H1 (cell line): ENCODE data around the gene SPOCK1. TPM values are rescaled to one million over a fixed set of nuclear protein-coding genes. Genes with fewer than 3 reads are reported as not detected.

Experiments used
- CTCF ChIA-PET: fragments of 300-600 bp; sonication (Branson Sonifier 250); formaldehyde crosslinking; loops from one replicate; lab custom pipeline; 2021; ENCODE audit not compliant: partially characterized antibody; lab: Charles Lee
- POLR2A ChIA-PET: fragments of 300-600 bp; sonication (Branson Sonifier 250); formaldehyde crosslinking; loops from one replicate; lab custom pipeline; 2021; ENCODE audit warnings: inconsistent platforms; ENCODE audit not compliant: partially characterized antibody; lab: Charles Lee
- DNase-seq, 2 experiments: peaks; one replicate each; pipeline versions ENCODE4 v3.0.0 to v3.0.0-alpha.2; 2010 to 2022; ENCODE audit warnings: low spot score in 2 of 2, low read depth in 1 of 2, mixed read lengths in 1 of 2
- FAIRE-seq: peaks from 2 replicates; lab custom pipeline; 2011; peaks lifted over from hg19 to GRCh38; lab: Jason Lieb, UNC
- H2AFZ ChIP-seq: 2 replicates; pipeline ENCODE4 v1.8.1; 2012; ENCODE audit warnings: low read length, inconsistent platforms
- H2AK5ac ChIP-seq: 2 replicates; pipeline ENCODE4 v1.6.1; 2013; ENCODE audit warnings: low read depth, low read length
- H2BK120ac ChIP-seq: replicated peaks from 2 replicates; pipeline ENCODE3; 2013; ENCODE audit warnings: low read depth, low read length, inconsistent platforms
- H2BK12ac ChIP-seq: 2 replicates; pipeline ENCODE4 v1.6.1; 2013; ENCODE audit warnings: low read depth, low read length
- H2BK15ac ChIP-seq: 2 replicates; pipeline ENCODE4 v1.6.1; 2013; ENCODE audit warnings: low read length
- H2BK20ac ChIP-seq: 2 replicates; pipeline ENCODE4 v1.6.1; 2013; ENCODE audit warnings: low read length
- H2BK5ac ChIP-seq: 2 replicates; pipeline ENCODE4 v1.6.1; 2013; ENCODE audit warnings: low read depth, low read length
- H3K14ac ChIP-seq: 2 replicates; pipeline ENCODE4 v1.6.1; 2013; ENCODE audit warnings: inconsistent platforms; ENCODE audit not compliant: insufficient read length
- H3K18ac ChIP-seq: 2 replicates; pipeline ENCODE4 v1.6.1; 2013; ENCODE audit warnings: low read length; ENCODE audit errors: extremely low read depth
- H3K23ac ChIP-seq: 2 replicates; pipeline ENCODE4 v1.6.1; 2013; ENCODE audit warnings: inconsistent platforms; ENCODE audit not compliant: insufficient read length
- H3K23me2 ChIP-seq: 2 replicates; pipeline ENCODE4 v1.6.1; 2013; ENCODE audit warnings: low read depth, low read length
- H3K27ac ChIP-seq: 2 replicates; pipeline ENCODE4 v1.6.1; 2011; ENCODE audit warnings: low read depth, low read length, inconsistent platforms
- H3K27me3 ChIP-seq, 4 experiments: replicated peaks in 1 of 4; 1 replicate in 1 of 4; 2 replicates in 3 of 4; pipeline versions ENCODE4 v1.6.1 to v1.8.1; 2011 to 2013; ENCODE audit warnings: low read length in 3 of 4, mild to moderate bottlenecking in 3 of 4, inconsistent platforms in 2 of 4, mixed read lengths in 2 of 4, moderate library complexity in 1 of 4; ENCODE audit not compliant: control insufficient read depth in 3 of 4, insufficient read depth in 3 of 4; ENCODE audit errors: extremely low read depth in 1 of 4
- H3K36me3 ChIP-seq, 4 experiments: 2 replicates each; pipeline versions ENCODE4 v1.6.1 to v1.8.1; 2011 to 2013; ENCODE audit warnings: mild to moderate bottlenecking in 4 of 4, low read length in 3 of 4, moderate library complexity in 2 of 4, control low read depth in 1 of 4, inconsistent platforms in 1 of 4; ENCODE audit not compliant: insufficient read depth in 4 of 4, control insufficient read depth in 2 of 4
- H3K4ac ChIP-seq: replicated peaks from 2 replicates; pipeline ENCODE3; 2013; ENCODE audit warnings: low read length, low read depth, mixed read lengths, inconsistent platforms; ENCODE audit not compliant: insufficient read length
- H3K4me1 ChIP-seq, 4 experiments: replicated peaks in 1 of 4; 1 replicate in 1 of 4; 2 replicates in 3 of 4; pipeline versions ENCODE4 v1.6.1 to v1.8.1; 2011 to 2013; ENCODE audit warnings: low read length in 3 of 4, inconsistent platforms in 2 of 4, mixed read lengths in 1 of 4; ENCODE audit not compliant: insufficient read depth in 4 of 4, control insufficient read depth in 3 of 4
- H3K4me2 ChIP-seq, 2 experiments: 2 replicates each; pipeline versions ENCODE4 v1.6.1 to v1.8.1; 2011 to 2013; ENCODE audit warnings: low read depth in 2 of 2, low read length in 2 of 2, control low read depth in 1 of 2, inconsistent platforms in 1 of 2, mild to moderate bottlenecking in 1 of 2; ENCODE audit not compliant: insufficient read depth in 1 of 2
- H3K4me3 ChIP-seq, 4 experiments: fragments of 200-600, 300-600 bp in 1 of 4; sonication (generic), shearing (Covaris generic), sonication (Bioruptor Twin) in 1 of 4; 2 replicates each; pipeline versions ENCODE4 v1.5.1 to v1.8.1; 2011 to 2016; ENCODE audit warnings: low read length in 4 of 4, low read depth in 3 of 4, control low read depth in 2 of 4, inconsistent platforms in 2 of 4, mild to moderate bottlenecking in 2 of 4, mixed read lengths in 1 of 4, moderate library complexity in 1 of 4; ENCODE audit not compliant: insufficient read depth in 2 of 4; ENCODE audit errors: extremely low read depth in 1 of 4
- H3K56ac ChIP-seq: replicated peaks from 2 replicates; pipeline ENCODE3; 2013; ENCODE audit warnings: low read depth, mild to moderate bottlenecking, mixed read lengths, low read length, inconsistent platforms; ENCODE audit not compliant: insufficient read length
- H3K79me1 ChIP-seq: 2 replicates; pipeline ENCODE4 v1.6.1; 2013; ENCODE audit warnings: low read depth, low read length, control low read depth
- H3K79me2 ChIP-seq, 2 experiments: 2 replicates each; pipeline versions ENCODE4 v1.6.1 to v1.8.1; 2012 to 2013; ENCODE audit warnings: low read length in 2 of 2, mild to moderate bottlenecking in 2 of 2, inconsistent platforms in 1 of 2; ENCODE audit not compliant: insufficient read depth in 2 of 2, control insufficient read depth in 1 of 2
- H3K9ac ChIP-seq, 4 experiments: replicated peaks in 1 of 4; 1 replicate in 1 of 4; 2 replicates in 3 of 4; pipeline versions ENCODE4 v1.6.1 to v1.8.1; 2011 to 2013; ENCODE audit warnings: low read depth in 3 of 4, low read length in 3 of 4, control low read depth in 2 of 4, mild to moderate bottlenecking in 2 of 4, moderate library complexity in 2 of 4, inconsistent platforms in 1 of 4; ENCODE audit errors: extremely low read depth in 1 of 4
- H3K9me3 ChIP-seq, 2 experiments: 2 replicates each; pipeline versions ENCODE4 v1.6.1 to v1.8.1; 2012 to 2013; ENCODE audit warnings: mild to moderate bottlenecking in 2 of 2, moderate library complexity in 2 of 2, control low read depth in 1 of 2, inconsistent platforms in 1 of 2, low read depth in 1 of 2, low read length in 1 of 2, mixed read lengths in 1 of 2; ENCODE audit not compliant: insufficient read depth in 2 of 2
- H4K20me1 ChIP-seq, 2 experiments: replicated peaks in 1 of 2; 2 replicates each; pipeline versions ENCODE3 to v1.8.1; 2011 to 2013; ENCODE audit warnings: inconsistent platforms in 2 of 2, low read length in 2 of 2, mild to moderate bottlenecking in 1 of 2; ENCODE audit not compliant: insufficient read depth in 2 of 2, control insufficient read depth in 1 of 2
- H4K5ac ChIP-seq: 2 replicates; pipeline ENCODE4 v1.6.1; 2013; ENCODE audit warnings: low read length, low read depth, mixed read lengths, inconsistent platforms; ENCODE audit not compliant: insufficient read length
- H4K8ac ChIP-seq: 2 replicates; pipeline ENCODE4 v1.8.0; 2013; ENCODE audit warnings: mild to moderate bottlenecking, moderate library complexity, low read length, inconsistent platforms; ENCODE audit not compliant: insufficient read depth; ENCODE audit errors: extremely low read depth
- H4K91ac ChIP-seq: replicated peaks from 2 replicates; pipeline ENCODE3; 2013; ENCODE audit warnings: low read length, mixed read lengths, inconsistent platforms; ENCODE audit not compliant: insufficient read length
- ASH2L ChIP-seq: fragments of 200-600, 300-600 bp; sonication (generic); IDR thresholded peaks from one replicate; pipeline ENCODE4 v1.7.1; 2017; ENCODE audit warnings: low read length
- BCL11A ChIP-seq, 2 experiments: IDR thresholded peaks; one replicate each; pipeline ENCODE4 v1.6.1; 2011; ENCODE audit warnings: low read depth in 2 of 2, low read length in 2 of 2, mild to moderate bottlenecking in 2 of 2
- EZH2 ChIP-seq: fragments of 200-600 bp; sonication (generic); IDR thresholded peaks from 2 replicates; pipeline ENCODE4 v1.7.1; 2012; ENCODE audit warnings: low read depth, mild to moderate bottlenecking, moderate library complexity, low read length, inconsistent platforms; ENCODE audit not compliant: severe bottlenecking
- GABPA ChIP-seq: IDR thresholded peaks from 2 replicates; pipeline ENCODE4 v1.6.1; 2011; ENCODE audit warnings: mild to moderate bottlenecking, low read length, moderate library complexity, borderline replicate concordance; ENCODE audit not compliant: insufficient read depth
- JUN ChIP-seq: IDR thresholded peaks from 2 replicates; pipeline ENCODE4 v1.6.1; 2011; ENCODE audit warnings: low read depth, mild to moderate bottlenecking, improper control_type of control experiment, low read length
- MAX ChIP-seq: IDR thresholded peaks from 2 replicates; pipeline ENCODE4 v1.6.1; 2012; ENCODE audit warnings: inconsistent platforms
- NANOG ChIP-seq: IDR thresholded peaks from 2 replicates; pipeline ENCODE4 v1.6.1; 2011; ENCODE audit warnings: low read length, low read depth, mild to moderate bottlenecking, inconsistent platforms; ENCODE audit not compliant: insufficient read depth, poor library complexity, severe bottlenecking
- PHF8 ChIP-seq: fragments of 200-600 bp; sonication (generic); conservative IDR thresholded peaks from 2 replicates; pipeline ENCODE4 v1.7.1; 2012; ENCODE audit warnings: low read depth, mild to moderate bottlenecking, inconsistent platforms, low read length, moderate library complexity
- POLR2A ChIP-seq, 2 experiments: IDR thresholded peaks; 1 replicate in 1 of 2; 2 replicates in 1 of 2; pipeline ENCODE4 v1.6.1; 2011; ENCODE audit warnings: low read depth in 2 of 2, low read length in 2 of 2, mild to moderate bottlenecking in 2 of 2; ENCODE audit errors: control extremely low read depth in 1 of 2
- POLR2AphosphoS5 ChIP-seq: IDR thresholded peaks from 2 replicates; pipeline ENCODE4 v1.6.1; 2011; ENCODE audit warnings: low read depth, low read length
- SP1 ChIP-seq: IDR thresholded peaks from 2 replicates; pipeline ENCODE4 v1.6.1; 2011; ENCODE audit warnings: low read depth, low read length
- TAF7 ChIP-seq: optimal IDR thresholded peaks from 2 replicates; pipeline ENCODE3; 2011; ENCODE audit warnings: low read depth, mild to moderate bottlenecking, inconsistent platforms, low read length, moderate library complexity, borderline replicate concordance
- TBP ChIP-seq: IDR thresholded peaks from 2 replicates; pipeline ENCODE4 v1.6.1; 2011; ENCODE audit warnings: low read depth, low read length, improper control_type of control experiment
- TCF12 ChIP-seq: IDR thresholded peaks from 2 replicates; pipeline ENCODE4 v1.6.1; 2011; ENCODE audit warnings: low read depth, mild to moderate bottlenecking, low read length
- WGBS, 2 experiments: shearing (Covaris generic) in 1 of 2; methylation state at CpG; one replicate each; pipeline versions ENCODE4 v1.1.6 to v1.1.7; 2013 to 2015; ENCODE audit warnings: low lambda C conversion rate in 2 of 2, mixed read lengths in 2 of 2, inconsistent platforms in 1 of 2, low coverage in 1 of 2, missing lambda C conversion rate in 1 of 2; ENCODE audit not compliant: insufficient replicate concordance in 2 of 2, insufficient coverage in 1 of 2, insufficient read length in 1 of 2; ENCODE audit errors: extremely low coverage in 1 of 2, missing lambda C conversion rate in 1 of 2; 5-methylcytosine and 5-hydroxymethylcytosine counted together
- polyA plus RNA-seq, 7 experiments: library from polyadenylated mRNA; depleted of rRNA in 3 of 7; stranded (reverse) in 5 of 7; unstranded in 2 of 7; fragments of >200 nt in 5 of 7; fragments of 200-250 nt in 2 of 7; gene quantifications; 1 replicate in 5 of 7; 2 replicates in 1 of 7; 4 replicates in 1 of 7; pipeline versions ENCODE4 v1.2.1 to v1.2.3, GENCODE V29; 2011 to 2013; ENCODE audit warnings: missing spikeins in 2 of 7, mixed read lengths in 2 of 7
- total RNA-seq: library from RNA; stranded (reverse); fragmentation: NEBNext Ultra II Directional; extraction: Animal tissue kit (Norgen Biotek cat#: 25700); gene quantifications from 2 replicates; pipeline ENCODE4 v1.2.1, GENCODE V29; 2021
- TF ChIP-seq, protein P1 (sequence below): IDR thresholded peaks from 2 replicates; pipeline ENCODE4 v1.6.1; 2011; ENCODE audit warnings: low read length, improper control_type of control experiment

Gene SPOCK1
- total and polyA plus RNA-seq, 2 of the 8 experiments (the other 6 are each of a cell fraction or from before 2014, with no cell fraction given) = 6.9 to 18.1 TPM

DNA sequence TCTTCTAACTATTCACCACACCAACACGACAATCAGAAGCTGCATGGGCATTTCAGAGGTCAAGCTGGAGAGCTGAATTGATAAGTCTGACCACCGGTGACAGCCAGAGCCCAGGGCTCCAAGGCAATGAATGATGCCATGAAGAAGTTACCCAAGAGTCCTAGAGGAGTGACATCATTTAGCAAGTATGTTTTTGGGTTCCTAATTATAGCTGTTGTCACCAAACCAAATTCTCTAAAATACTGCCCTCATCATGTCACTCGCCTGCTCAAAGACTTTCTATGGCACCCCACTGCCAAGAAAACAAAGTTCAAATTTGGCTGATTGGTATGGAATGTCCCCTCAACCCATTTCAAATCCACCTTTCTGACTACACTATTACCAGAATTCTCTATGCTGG is 235.1 kb downstream of the SPOCK1 start:
- no peak for FAIRE-seq
- H3K23me2 ChIP-seq = no peaks in the 10 kb centered on the region
- H3K4me3 ChIP-seq = no peak overlapping the region
- no peaks in the 10 kb centered on the region for H4K20me1 ChIP-seq
- H2BK20ac ChIP-seq = no peak overlapping the region
- H3K36me3 ChIP-seq = no peaks in the 10 kb centered on the region
- CTCF ChIA-PET = no interaction called here
- WGBS, 2 experiments = 96% methylated on average over 3 of the region's 3 CpGs; no CpG with 5 or more reads in 1 of the 2 experiments
- no peak overlapping the region for H2BK15ac ChIP-seq
- H3K4me2 ChIP-seq = no peak overlapping the region
- DNase-seq = no peak
- POLR2A ChIA-PET = no interaction called here
- no peak overlapping the region for H3K9ac ChIP-seq
- H3K27me3 ChIP-seq = no peaks in the 10 kb centered on the region
- H3K79me2 ChIP-seq = no peaks in the 10 kb centered on the region
- no peak overlapping the region for H3K27ac ChIP-seq
- no peak overlapping the region for H2AFZ ChIP-seq
- no peaks in the 10 kb centered on the region for H3K79me1 ChIP-seq
- no peak overlapping the region for H2AK5ac ChIP-seq
- no peak overlapping the region for H2BK5ac ChIP-seq
- H2BK12ac ChIP-seq = no peak overlapping the region
- no peak overlapping the region for H2BK120ac ChIP-seq
- H4K8ac ChIP-seq = no peak overlapping the region
- H4K91ac ChIP-seq = no peak overlapping the region
- H3K4ac ChIP-seq = no peak overlapping the region
- H3K23ac ChIP-seq = no peak overlapping the region
- no peaks in the 10 kb centered on the region for H3K4me1 ChIP-seq
- H3K18ac ChIP-seq = no peak overlapping the region
- H4K5ac ChIP-seq = no peak overlapping the region
- H3K14ac ChIP-seq = no peak overlapping the region
- H3K56ac ChIP-seq = no peak overlapping the region
- no peaks in the 10 kb centered on the region for H3K9me3 ChIP-seq
- TF ChIP-seq NANOG (no peak), ASH2L (no peak), EZH2 (no peak), TAF7 (no peak), MAX (no peak), SP1 (no peak), BCL11A (IDR thresholded peaks at IDR 0.05; ENCODE audit: low read depth in 2 of 2, low read length in 2 of 2) (no peak), POLR2AphosphoS5 (no peak), TBP (no peak), GABPA (no peak), TCF12 (no peak), JUN (no peak), PHF8 (no peak), POLR2A (IDR thresholded peaks at IDR 0.05; ENCODE audit: control extremely low read depth in 1 of 2, low read depth in 2 of 2, low read length in 2 of 2) (no peak)
- TF ChIP-seq, protein P1, sequence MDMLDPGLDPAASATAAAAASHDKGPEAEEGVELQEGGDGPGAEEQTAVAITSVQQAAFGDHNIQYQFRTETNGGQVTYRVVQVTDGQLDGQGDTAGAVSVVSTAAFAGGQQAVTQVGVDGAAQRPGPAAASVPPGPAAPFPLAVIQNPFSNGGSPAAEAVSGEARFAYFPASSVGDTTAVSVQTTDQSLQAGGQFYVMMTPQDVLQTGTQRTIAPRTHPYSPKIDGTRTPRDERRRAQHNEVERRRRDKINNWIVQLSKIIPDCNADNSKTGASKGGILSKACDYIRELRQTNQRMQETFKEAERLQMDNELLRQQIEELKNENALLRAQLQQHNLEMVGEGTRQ = no peak
